AML-193 (cell line): ENCODE results near the gene DPF3.

Source experiments
- DNase-seq, 2 experiments: peaks; one replicate each; lab custom pipeline; 2025; lab: John Stamatoyannopoulos, UW

The DPF3 gene

DNA sequence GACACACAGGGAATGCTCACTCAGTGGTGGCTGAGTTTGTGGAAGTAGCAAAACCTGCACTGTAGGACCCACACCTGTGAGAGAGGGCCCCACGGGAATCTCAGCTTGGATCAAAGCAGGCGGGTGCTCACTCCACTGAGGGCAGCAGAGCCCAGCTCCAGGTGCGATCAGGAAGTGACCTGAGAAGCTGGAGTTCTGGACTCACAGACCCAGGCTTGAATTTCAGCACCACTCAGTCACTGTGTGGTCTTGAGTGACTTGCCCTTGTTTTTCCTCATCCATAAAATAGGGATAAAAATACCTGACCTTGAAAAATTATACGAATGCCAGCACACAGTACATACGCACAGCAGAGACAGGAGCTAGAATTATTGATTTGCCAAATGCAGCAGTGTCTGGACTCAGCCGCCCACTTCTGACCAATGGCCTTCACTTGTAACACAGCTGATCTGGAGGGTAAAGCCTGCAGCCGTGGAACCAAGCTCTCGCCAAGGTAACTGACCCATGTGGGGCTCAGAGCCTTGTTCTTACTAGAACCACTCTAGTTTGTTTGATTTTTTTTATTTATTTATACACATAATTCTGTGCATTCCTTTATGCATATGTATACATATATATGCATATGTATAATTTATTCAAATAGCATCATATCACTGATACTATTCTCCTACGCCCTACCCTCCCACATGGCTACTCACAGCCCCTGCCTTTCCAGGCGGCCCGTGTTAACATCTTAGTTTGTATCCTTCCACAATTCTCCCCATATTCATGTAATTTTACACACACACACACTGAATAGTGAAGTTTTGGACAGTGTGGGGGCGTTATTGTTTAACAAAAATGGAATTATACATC is 53.9 kb downstream of the DPF3 start:
- DNase-seq: no peak

DNA sequence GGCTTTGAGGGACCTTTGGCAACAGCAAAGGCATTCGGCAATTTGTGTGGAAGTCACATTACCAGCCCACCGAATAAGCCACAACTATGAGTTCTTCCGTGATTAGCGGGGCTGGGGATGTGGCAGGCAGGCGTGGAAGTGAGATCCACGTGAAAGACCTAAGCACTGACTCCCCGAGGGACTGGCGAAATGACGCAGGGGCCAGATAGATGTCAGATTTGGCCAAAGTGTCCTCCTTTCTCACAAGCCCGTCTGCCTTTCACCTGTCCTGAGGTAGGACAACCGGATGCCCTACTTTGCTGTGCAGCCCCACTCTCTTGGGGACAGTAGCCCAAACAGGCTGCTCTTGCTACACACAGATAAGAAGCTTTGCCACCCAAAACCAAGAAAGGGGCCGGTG is 54.5 kb downstream of the DPF3 start:
- DNase-seq: no peak

DNA sequence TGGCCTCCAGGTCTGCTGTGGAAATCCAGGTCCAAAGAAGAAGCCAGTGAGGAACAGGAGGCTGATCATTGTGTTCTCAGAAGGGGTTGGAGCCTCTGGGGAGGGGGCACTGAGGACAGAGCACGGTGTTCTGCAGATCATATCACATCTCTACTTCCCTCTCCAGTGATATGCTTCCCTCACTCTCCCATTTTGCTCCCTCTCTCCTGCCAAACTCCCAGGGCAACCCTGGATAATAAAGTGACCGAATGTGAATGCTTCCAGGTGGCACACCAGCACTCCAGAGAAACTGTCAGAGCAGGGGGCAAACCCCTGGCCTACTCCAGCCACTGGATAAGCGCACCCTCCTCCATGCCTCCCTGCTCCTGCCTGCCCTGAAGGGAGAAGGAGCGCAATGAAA is 57.8 kb downstream of the DPF3 start:
- no peak for DNase-seq

DNA sequence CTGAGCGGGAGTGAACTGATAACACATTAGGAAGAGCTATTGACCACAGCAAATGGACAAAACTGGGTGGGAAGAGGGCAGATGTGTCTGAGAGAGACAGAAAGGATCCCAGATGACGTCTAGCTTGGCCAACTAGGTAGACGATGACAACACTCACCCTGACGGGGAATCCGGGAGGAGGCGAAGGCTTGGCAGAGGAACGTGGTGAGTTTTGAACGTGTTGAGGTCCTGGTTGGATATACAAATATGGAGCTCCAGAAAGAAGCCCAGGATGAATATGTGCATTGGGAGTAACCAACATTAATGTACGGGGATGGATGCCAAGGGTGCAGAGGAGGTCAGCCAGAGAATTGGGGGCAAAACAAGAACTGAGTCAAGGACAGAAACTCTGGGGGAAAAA is 60.7 kb downstream of the DPF3 start:
- no peak for DNase-seq

DNA sequence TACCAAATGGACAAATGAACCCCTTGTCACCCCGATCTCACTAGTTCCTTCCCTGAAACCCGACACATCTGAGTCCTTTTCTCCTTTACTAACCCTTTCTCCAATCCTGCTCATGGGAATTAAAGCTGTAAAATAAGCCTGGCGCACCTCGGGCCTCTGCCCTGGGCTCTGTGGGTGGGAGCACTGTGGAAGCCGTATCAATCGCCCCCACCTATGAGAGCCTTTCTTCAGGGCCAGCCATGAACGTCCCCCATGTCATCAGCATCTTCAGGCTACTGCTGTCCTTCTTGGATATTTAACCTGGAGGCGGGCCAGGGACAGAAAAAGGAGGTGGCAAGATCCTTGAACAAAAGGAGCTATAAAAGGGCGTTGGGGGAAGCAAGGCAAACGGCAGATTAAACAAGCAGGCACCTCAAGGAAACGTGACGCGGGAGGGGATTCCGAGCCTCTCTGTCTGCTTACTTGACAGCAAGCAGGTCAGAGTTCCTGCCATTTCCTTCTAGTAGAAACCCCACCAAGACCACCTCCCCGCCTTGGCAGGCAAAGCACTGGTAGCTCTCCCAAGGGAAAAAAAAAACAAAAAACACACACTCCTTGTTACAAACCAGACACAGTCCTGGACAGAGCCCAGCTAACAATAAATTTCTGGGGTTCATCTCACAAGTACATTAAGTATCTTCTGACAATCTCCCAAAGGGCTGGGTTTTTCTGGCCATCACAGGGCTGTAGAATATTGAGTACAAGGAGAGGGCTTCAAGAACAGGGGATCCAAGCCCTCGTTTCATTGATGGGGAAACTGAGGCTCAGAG is 62.9 kb downstream of the DPF3 start:
- DNase-seq: no peak

DNA sequence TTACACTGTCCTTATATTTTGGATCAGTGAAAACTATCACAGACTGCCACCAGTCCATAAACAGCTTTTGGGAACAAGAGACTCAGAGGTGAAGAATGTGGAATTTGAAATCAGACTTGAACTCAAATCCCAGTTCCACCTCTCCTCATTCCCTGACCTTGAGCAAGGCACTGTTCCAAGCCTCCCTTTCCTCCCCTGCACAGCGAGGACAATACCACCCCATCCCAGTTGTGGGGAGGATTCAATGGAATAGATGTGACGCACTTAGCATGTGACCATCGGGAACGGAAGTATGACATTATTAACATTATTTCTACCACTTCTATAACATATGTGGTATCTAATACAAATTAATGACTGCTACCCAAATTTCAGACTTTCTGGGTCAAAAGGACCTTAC is 63.5 kb downstream of the DPF3 start:
- DNase-seq: no peak

DNA sequence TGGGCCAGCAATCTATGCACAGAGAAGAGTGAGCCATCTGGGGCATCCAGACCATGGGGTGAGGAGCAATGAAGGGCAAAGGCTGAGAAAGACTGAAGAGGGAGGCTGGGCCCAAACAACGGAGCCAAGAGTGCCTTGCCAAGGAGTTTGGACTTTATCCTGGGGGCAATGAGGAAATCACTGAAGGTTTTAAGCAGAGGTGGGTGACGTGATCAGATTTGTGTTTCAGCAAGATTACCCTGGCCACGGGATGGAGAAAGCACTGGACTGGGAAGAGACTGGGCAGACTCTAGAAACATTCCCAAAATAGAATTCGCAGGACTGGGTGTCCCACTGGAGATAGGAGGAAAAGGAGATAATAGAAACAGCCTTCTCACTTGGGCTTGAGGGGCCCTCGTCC is 65.3 kb downstream of the DPF3 start:
- no peak for DNase-seq

DNA sequence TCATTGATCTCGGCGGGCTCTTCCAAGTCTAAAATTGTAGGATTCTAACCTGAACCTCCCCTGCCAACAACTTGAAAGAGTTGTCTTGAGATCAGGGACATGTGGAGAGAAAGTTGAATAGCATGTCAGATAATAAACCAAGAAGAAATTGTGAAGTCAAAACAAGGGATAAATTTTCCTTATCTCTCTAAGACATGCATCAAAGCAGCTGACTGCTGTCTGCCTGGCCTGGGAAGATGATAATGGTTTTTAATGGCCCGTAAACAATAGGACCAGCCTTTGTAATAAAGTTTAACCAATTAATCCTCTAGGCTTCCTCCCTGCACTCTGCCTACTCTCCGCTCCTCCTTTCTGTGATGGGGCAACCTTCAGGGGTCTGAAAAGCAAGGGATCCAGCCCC is 67.9 kb downstream of the DPF3 start:
- DNase-seq: no peak

DNA sequence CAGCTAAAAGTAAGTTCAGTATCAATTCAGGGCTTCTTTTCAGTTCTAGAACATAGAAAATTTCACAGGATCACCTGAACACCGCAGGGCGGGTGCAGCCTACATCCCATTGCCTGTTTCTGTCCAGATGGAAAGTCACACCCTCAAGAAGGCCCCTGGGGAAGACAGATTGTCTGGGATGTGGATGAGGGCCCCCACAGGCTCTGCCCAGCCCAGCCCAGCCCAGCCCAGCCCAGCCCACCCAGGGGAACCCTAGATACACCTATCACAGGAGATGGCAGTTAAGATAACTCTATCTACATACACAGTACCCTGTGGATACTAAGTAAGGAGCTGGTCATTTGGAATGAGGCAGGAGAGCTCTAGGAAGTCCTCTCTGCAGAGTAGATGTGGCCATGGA is 68.4 kb downstream of the DPF3 start:
- no peak for DNase-seq

DNA sequence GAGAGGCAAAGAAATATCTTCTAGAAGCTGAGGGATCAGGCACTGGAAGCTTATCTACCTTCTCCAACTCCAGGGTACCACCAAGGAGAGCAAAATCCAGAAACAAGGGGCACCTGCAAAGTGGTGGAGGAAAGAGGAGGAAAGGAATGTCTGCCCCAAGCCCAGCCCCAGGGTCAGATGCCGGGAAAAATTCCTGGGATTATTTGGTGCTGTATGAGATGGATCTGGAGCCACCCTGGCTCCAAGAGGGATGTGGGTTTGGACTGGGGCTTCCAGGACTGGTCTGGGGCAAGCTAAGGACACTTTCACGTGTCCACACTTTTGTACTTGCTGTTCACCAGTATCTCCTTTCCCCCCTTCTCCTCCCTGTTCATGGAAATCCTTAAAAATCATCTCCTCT is 69.8 kb downstream of the DPF3 start:
- no peak for DNase-seq

DNA sequence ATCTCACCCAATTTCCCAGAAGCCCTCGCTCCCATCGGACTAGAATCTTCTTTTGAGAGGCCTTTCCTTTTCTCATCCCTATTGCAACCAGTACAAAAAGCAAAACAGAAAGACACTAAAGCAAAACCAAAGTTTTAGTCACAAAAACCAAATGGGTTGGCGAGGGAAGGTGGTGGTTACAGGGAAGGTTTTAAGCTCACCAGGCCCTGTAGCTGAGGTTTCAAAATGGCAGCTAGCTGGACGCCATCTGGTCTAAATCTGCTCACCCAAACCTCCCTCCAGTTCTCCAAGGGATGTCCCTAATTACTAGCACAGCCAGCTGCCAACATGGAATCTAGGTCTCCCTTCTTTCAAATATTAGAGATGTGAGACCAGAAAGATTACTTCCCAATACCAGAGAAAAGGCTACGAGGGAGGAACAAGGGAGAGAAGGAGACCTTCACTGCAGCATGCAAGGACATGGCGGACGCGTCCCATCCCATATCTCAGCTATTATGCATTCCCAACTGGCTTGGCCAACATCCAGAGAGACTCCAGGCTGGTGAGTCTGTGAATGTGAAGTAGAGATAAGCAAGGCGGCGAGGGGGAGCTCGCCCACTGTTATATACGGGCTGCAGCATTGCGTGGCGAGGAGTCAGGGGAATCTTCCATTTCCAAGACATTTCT is 70.8 kb downstream of the DPF3 start:
- no peak for DNase-seq

DNA sequence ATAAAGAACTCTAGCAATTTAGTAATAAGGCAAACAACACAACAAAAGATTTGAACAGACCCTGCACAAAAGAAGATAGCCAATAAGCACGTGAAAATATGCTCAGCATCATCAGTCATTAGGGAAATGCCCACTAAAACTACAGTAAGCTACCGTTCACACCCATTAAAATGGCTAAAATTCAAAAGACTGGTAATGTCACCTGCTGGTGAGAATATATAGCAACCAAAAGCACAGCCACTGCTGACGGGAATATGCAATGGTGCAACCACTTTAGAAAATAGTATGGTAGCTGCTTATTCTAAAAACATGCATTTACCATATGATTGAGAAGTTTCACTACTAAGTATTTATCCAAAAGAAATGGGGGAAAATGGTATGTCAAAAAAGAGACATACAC is 74.9 kb downstream of the DPF3 start:
- no peak for DNase-seq

DNA sequence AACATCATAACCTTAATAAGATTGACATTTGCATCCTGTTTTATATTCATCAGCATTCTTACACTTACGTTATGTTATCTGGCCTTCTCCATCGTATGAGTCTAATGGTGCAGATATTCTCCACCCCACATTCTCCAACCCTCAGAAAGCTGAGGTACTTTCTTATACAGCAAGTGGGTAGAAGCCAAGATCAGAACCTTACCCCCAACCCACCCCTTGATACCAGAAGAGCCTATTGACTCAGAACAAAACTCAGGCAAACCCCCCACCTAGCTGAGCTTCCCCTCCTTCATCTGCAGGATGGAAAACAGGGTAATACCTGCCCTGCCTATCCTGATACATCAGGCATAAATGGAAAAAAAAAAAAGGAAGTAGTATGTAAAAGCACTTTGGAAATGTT is 77.6 kb downstream of the DPF3 start:
- DNase-seq: no peak

DNA sequence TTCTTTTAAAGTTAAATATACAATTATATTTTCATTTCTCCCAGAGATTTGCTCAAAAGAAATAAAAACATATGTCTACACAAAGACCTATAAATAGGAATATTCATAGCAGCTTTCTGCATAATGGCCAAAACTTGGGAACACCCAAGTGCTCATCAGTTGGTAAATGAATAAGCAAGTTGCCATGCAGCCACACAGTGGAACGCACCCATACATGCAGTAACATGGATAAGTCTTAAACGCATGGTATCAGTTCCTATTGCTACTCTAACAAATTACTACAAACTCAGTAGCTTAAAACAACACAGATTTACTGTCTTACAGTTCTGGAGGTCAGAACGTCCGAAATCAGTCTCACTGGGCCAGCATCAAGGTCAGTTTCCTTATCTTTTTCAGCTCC is 78.5 kb downstream of the DPF3 start:
- DNase-seq: no peak

DNA sequence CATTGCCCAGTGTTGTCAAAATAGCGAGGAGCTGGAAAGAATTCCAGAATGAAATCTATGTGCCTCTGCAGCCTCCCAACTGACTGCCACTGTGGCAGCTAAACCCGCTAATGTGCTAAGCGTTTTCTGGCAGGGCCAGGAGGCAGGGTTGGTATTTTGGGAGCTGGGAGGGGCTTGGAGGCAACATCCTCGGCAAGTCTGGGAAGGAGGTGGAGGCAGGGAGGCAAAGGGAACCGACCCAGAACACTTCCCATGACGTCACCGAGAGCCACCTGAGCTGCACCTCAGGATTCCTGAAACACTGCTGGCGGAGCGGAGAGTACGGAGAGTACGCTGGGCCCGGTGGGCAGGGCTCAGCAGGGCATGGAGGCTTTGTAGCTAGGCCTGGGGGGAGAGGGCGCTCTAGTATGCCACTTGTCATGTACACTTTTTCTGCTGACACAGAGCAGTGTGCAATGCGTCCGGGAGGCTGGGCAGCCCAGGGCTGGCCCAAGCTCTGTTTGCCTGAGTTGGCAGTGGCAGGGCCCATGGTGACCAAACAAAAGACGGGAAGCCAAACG is 81.5 kb downstream of the DPF3 start:
- DNase-seq: no peak

DNA sequence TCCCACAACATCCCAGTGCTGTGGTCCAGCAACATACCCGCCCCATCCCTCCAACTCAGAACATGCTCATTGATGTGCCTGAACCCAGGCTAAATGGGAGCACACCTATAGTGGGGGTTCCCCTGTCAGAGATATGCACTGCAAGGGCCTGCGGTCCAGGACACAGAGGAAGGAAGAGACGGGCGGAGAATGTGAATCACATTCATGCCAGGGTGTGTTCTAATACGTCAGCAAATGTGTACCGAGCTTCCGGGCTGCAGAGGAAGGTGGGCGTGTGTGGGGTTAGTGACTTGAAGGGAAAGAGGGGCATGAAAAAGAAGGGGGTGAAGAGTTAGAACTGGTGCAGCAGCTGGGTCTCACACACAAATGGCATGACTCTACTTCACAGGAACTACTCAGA is 83.7 kb downstream of the DPF3 start:
- no peak for DNase-seq

DNA sequence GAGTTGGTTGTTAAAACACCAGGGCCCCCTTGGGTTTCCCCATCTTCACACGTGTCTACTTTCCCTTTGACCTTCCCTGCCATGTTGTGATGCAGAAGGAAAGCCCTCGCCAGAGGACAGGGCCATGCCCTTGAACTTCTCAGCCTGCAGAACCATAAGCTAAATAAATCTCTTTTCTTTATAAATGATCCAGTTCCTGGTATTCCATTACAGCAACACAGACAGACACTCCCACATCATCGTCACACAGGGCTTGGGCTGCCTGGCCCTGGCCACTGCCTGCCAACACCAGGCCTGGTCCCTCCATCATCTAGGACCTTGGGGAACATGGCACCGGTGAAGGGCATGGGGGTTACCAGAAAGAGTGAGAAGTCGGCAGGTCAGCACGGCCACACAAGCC is 84.8 kb downstream of the DPF3 start:
- no peak for DNase-seq

DNA sequence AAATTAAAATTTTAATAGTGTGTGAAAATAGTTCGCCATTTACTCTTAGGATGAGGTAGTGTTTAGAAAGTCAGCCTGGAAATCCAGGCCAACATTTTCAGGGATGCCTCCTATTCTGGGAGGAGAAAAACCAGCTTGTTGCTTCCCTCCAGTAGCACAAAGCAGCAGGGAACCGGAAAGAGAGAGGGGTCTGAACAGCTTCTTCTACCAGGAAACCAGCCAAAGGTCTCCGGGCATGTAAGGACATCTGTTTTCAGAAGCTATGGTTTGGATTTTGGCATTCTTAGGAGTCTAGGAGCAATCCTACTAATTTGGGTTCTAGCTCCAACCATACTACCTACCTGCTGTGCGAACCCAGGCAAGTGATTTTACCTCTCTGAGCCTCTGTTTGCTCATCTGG is 85.3 kb downstream of the DPF3 start:
- no peak for DNase-seq

DNA sequence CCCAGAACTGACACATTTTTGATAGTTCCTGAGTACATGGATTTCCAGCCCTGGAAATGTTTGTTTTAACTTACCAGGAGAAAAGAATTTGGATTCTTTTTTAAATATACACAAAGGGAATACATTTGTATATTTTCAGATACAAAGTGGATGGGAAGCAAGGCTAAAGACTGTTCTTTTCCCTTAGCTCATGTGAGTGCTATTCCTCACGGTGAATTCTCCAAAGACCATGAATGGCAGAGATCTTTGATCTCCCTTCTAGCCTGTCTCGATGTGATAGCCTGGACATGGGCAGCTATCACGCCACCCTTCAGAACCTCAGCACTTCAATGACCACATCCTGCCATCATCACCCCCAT is 91.3 kb downstream of the DPF3 start:
- no peak for DNase-seq

DNA sequence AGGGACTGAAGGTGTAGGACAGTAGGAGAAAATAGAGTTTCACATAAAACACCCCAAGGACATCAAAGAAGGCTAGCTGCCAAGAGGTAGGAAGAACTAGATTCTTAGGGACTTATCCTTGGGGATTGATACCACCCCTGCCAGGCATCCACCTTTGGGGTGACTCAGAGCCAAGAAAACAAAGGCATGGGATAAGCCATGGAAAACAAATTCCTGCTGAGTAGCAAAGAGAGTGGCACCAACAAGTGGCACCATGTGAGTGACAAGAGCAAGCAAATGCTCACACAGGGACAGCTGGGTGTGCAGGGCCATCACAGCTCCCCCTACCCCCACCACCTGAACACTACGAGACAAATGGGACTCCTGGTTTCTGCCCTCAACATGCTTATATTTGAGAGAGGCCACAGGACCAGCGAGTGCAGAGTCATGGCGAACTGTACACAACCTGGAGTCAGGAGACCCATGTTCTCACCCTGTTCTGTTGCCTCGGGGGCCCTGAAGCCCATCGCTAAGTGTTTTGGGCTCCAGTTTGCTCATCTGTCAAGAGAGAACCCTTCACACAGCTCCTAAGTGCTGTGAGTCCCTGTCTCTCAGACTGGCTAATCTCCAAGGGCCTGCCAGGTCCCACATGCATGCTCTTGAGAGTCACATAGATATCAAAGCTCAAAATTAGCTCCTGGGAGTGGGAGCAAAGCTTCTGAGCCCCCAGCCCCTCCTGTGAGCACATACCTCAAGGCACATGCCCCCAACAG is 91.9 kb downstream of the DPF3 start:
- no peak for DNase-seq

DNA sequence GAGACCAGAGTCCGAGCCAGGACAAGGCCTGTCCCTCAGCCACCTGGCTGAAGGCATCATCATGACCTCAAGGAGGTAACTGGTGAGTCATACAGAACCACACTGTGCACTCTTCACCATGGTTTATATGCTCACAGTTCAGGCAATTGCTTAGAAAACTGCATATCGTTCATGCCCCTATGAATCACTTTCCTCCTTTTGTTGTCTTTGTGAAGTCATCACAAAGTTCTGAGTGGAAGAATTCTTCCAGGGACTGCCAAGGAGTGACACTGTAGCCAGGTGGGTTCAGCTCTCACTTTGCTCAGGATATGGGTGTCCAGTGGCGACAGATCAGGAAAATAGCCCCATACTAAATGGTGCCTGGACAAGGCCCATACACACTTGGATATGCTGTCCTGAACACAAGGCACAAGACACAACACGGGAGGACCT is 92.5 kb downstream of the DPF3 start:
- DNase-seq: no peak

DNA sequence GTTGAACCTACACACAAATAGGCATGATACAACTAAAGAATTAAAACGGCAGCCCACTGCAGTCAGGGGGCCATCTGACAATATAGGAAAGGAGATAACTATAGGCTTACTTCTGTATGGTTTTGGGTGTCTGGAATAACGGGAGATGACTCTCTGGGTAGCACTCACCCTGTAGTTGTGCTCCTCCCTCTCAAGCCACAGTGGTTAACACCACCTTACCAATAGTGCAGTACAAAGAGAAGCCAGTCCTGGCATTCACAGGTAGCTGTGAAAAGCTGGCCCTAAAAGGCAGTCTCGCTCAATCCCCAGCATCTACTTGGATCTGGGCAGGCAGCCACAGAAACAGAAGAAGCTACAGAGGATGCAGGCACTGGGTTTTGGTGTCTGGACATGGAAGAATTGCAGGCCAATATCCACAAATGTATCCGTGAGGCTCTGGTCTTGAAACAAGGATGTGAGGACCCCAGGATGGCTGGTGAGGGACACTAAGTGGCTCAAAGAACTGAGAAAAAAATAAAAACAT is 93.0 kb downstream of the DPF3 start:
- no peak for DNase-seq
